ENCODE data around the gene IGF2BP3.

Gene IGF2BP3

GRCh38 chr7:23272275-23272674, 198.0 kb downstream of the IGF2BP3 start:
- no peak for DNase-seq (ENCODE audit: low read depth in 4 of 4, low spot score in 1 of 4)

DNA sequence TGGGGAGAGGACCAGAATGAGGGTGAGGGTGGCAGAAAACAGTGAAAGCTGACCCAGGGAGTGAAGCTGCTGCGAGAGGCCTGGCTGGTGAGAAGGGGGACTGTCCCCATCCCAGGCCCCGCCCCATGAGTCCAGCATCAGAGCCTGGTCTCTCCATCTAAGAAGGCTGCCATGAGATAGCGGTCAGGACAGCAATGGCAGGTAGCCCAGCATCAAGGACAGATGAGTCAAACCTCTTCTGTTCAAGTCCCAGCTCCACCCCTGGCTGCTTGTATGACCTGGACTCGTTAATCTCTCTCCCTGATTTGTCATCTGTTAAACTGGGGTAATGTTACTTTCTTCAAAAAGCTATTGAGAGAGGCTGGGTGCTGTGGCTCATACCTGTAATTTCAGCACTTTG, 201.5 kb downstream of the IGF2BP3 start:
- no peak for DNase-seq (ENCODE audit: low read depth in 4 of 4, low spot score in 1 of 4)

DNA sequence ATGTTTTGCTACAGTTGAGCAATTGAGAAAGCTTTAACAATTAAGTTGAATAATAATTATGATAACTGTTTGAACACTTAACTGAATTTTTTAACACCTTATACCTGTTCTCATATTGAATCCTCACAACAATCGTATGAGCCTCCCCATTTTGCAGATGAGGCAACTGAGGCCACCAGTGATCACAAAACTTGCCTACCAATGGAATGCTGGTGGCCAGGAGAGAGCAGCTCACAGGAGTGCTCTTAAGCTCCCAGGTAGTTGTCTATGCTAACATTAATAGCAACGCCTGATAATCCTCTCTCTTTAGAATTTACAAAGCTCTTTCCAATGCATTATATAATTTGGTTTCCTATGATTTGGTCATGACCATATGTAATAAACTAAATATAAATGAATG, 202.1 kb downstream of the IGF2BP3 start:
- no peak for DNase-seq (ENCODE audit: low read depth in 4 of 4, low spot score in 1 of 4)

DNA sequence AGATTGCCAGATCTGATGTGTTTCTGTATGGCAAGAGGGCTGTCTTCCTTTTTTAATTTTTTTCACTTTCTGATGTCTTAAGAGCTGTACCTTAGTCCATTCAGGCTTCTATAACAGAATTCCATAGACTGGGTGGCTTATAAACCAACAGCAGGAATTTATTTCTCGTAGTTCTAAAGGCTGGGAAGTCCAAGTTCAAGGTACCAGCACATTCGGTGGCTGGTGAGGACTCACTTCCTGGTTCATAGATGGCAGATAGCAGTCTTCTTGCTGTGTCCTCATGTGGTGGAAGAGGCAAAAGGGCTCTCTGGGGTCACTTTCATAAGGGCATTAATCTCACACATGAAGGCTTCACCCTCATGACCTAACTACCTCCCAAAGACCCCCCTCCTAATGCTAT, 202.9 kb downstream of the IGF2BP3 start:
- no peak for DNase-seq (ENCODE audit: low read depth in 4 of 4, low spot score in 1 of 4)

DNA sequence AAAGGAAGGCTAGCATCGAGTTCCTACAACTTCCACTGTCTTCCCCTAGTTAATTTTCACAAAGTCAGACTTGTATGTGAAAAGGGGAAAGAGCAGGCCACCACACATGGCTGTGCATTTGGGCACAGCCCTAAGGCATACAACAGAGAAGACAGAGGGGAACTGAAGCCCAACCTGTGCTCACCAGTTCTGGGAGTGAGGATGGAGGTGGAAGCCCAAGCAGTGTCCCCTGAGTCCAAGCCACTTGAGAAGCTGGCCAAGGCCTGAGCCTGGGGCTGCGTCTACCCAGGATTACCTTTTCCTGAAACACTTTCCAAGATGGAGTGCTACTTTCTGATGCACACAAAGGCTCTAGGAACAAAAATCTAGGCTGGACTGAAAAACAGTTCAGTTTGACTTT, 203.4 kb downstream of the IGF2BP3 start:
- no peak for DNase-seq (ENCODE audit: low read depth in 4 of 4, low spot score in 1 of 4)

GRCh38 chr7:23264916-23265458, 205.3 kb downstream of the IGF2BP3 start:
- DNase-seq (ENCODE audit: low read depth in 4 of 4, low spot score in 1 of 4): no peak

DNA sequence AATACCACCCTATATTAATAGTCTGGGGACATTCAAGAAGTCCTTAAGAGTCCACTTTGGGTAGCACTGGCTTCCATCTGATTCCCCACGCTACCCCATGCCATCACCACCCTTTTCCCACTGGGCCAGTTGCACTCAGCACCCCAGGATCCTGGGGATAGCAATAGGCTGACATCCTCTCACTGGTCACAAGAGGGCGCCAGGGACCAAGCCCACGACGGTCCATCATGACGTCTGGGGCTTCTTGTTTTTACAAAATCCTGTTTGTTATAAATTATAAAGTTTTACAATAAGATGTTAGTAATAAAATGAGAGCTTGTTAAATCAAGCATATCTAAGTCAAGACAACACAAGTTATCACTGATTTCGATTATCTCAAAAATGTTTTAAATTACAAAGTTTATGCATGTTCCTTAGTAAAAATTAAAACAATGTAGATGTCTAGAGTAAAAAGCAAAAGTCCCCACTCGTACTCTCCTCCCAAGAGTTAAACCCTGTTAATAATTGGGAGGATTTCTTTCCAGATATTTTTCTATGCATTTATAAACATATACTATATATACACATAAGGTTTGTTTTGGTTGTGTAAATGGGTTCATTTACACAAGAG, 208.3 kb downstream of the IGF2BP3 start:
- DNase-seq (ENCODE audit: low read depth in 4 of 4, low spot score in 1 of 4): peak; percentile 20 to 34 (median 28)

- no peak for DNase-seq (ENCODE audit: low read depth in 4 of 4, low spot score in 1 of 4)
Measured at GRCh38 chr7:23260371-23260770, 209.9 kb downstream of the IGF2BP3 start.

Measured in stimulated activated CD4-positive, alpha-beta T cell treated with anti-CD3 and anti-CD28 coated beads, Interleukin-1b, Interleukin-23, amount 100 ng/mL, for 24 hours (primary cell).